Measurements from ENCODE around the gene PIGA.
"Not testable (repeated sequence)": the region's sequence is repeated elsewhere in the genome, so short reads cannot be mapped to it uniquely, and the experiment has no call there.

The PIGA gene

GRCh38 chrX:15292861-15293260, 42.5 kb downstream of the PIGA start:
- H3K4me3 ChIP-seq (ENCODE audit: low read depth, low read length), result no peak overlapping the region
- DNase-seq (ENCODE audit: low read depth), result no peak
- TF ChIP-seq CTCF (IDR thresholded peaks at IDR 0.05; ENCODE audit: insufficient read depth, low read depth, low read length, missing control alignments), result no peak

- no peak for TF ChIP-seq CTCF (IDR thresholded peaks at IDR 0.05; ENCODE audit: insufficient read depth, low read depth, low read length, missing control alignments)
- no peak overlapping the region for H3K4me3 ChIP-seq (ENCODE audit: low read depth, low read length)
- DNase-seq (ENCODE audit: low read depth), result no peak
These were observed 57.7 kb downstream of the PIGA start for GRCh38 chrX:15277604-15278003.

GRCh38 chrX:15274946-15275345, 60.4 kb downstream of the PIGA start:
- TF ChIP-seq CTCF (IDR thresholded peaks at IDR 0.05; ENCODE audit: insufficient read depth, low read depth, low read length, missing control alignments), result no peak
- no peak for DNase-seq (ENCODE audit: low read depth)
- H3K4me3 ChIP-seq (ENCODE audit: low read depth, low read length), result no peak overlapping the region

- not testable (repeated sequence) for H3K4me3 ChIP-seq (ENCODE audit: low read depth, low read length); DNase-seq (ENCODE audit: low read depth)
These were observed 62.0 kb downstream of the PIGA start for GRCh38 chrX:15273275-15273674.

- no peak for TF ChIP-seq CTCF (IDR thresholded peaks at IDR 0.05; ENCODE audit: insufficient read depth, low read depth, low read length, missing control alignments)
- DNase-seq (ENCODE audit: low read depth), result no peak
- no peak overlapping the region for H3K4me3 ChIP-seq (ENCODE audit: low read depth, low read length)
These were observed 63.6 kb downstream of the PIGA start for GRCh38 chrX:15271757-15272156.

- DNase-seq (ENCODE audit: low read depth), result peak; percentile 22
- no peak within 1 kb of the TSS for H3K4me3 ChIP-seq (ENCODE audit: low read depth, low read length)
- no peak for TF ChIP-seq CTCF (IDR thresholded peaks at IDR 0.05; ENCODE audit: insufficient read depth, low read depth, low read length, missing control alignments)
These were observed 65.5 kb downstream of the PIGA start, which contains the start of gene ASB9 for GRCh38 chrX:15269618-15270521. TSS of gene ASB9 (minus strand) at chrX:15270083. CDS start at chrX:15269874, 209 bp downstream.

All from GM12865 (cell line).